Lung (tissue), 12 donors: Measurements from ENCODE around the gene DMWD. TPM values are rescaled to one million over a fixed set of nuclear protein-coding genes. Genes with fewer than 3 reads are reported as not detected.

Source experiments
- ATAC-seq: fragments of 200-7000 bp; cut with Tn5 transposase; one replicate; pipeline ENCODE4 v1.9.1; 2020; ENCODE audit warnings: moderate number of reproducible peaks; ENCODE audit not compliant: insufficient read depth, low FRiP score
- DNase-seq, 3 donors: peaks; one replicate each; pipeline ENCODE4 v3.0.0-alpha.2; 2013 to 2017
- H3K27ac ChIP-seq, 2 donors: one replicate each; pipeline ENCODE4 v1.5.1; 2013; ENCODE audit warnings: mild to moderate bottlenecking in 2 of 2, moderate library complexity in 2 of 2, control low read depth in 1 of 2, inconsistent platforms in 1 of 2, low read depth in 1 of 2, low read length in 1 of 2
- H3K27me3 ChIP-seq, 3 donors: one replicate each; pipeline ENCODE4 v1.5.1; 2013; ENCODE audit warnings: low read length in 2 of 3; ENCODE audit not compliant: control insufficient read depth in 3 of 3, insufficient read depth in 3 of 3
- H3K36me3 ChIP-seq, 4 donors: one replicate each; pipeline ENCODE4 v1.5.1; 2013; ENCODE audit warnings: low read length in 4 of 4, mild to moderate bottlenecking in 1 of 4, moderate library complexity in 1 of 4; ENCODE audit not compliant: control insufficient read depth in 4 of 4, insufficient read depth in 4 of 4
- H3K4me1 ChIP-seq, 5 donors: one replicate each; pipeline ENCODE4 v1.5.1; 2013; ENCODE audit warnings: low read length in 5 of 5, mild to moderate bottlenecking in 2 of 5, moderate library complexity in 1 of 5; ENCODE audit not compliant: control insufficient read depth in 5 of 5, insufficient read depth in 5 of 5
- H3K4me3 ChIP-seq: one replicate; pipeline ENCODE4 v1.5.1; 2013; ENCODE audit warnings: mild to moderate bottlenecking, control low read depth, moderate library complexity
- H3K9ac ChIP-seq, 2 donors: one replicate each; pipeline ENCODE4 v1.5.1; 2013; ENCODE audit warnings: low read length in 2 of 2, control low read depth in 1 of 2; ENCODE audit not compliant: insufficient read depth in 1 of 2
- H3K9me3 ChIP-seq, 4 donors: one replicate each; pipeline ENCODE4 v1.5.1; 2013; ENCODE audit warnings: low read length in 3 of 4, mild to moderate bottlenecking in 1 of 4, moderate library complexity in 1 of 4; ENCODE audit not compliant: control insufficient read depth in 4 of 4, insufficient read depth in 3 of 4
- WGBS, 2 donors: extraction: QIAGEN DNeasy Blood & Tissue Kit; methylation state at CpG; one replicate each; pipeline ENCODE4 v1.1.7; 2013; 5-methylcytosine and 5-hydroxymethylcytosine counted together
- polyA plus RNA-seq, 2 donors: library from polyadenylated mRNA; stranded (reverse); fragments of 200-250 nt; gene quantifications; one replicate each; pipeline ENCODE4 v1.2.1, GENCODE V29; 2013
- total RNA-seq, 2 donors: library from RNA; depleted of rRNA in 1 of 2; stranded (reverse); fragments of >200 nt in 1 of 2; gene quantifications; one replicate each; pipeline ENCODE4 v1.2.1, GENCODE V29; 2014 to 2021
- TF ChIP-seq, protein P1 (sequence below): IDR thresholded peaks from 2 replicates; pipeline ENCODE4 v1.5.1; 2012; ENCODE audit warnings: mild to moderate bottlenecking; ENCODE audit errors: control extremely low read depth, extremely low read depth
- donor health status: control.
- donor health status: control.
- donor health status: Bipolar disorder and iron deficiency.
- donor health status: healthy.
- donor health status: DM: yes; HTN: yes; CAD: no.

The DMWD gene
- total and polyA plus RNA-seq, 4 donors: 21.2 to 58.2 (median 26.9) TPM

DNA sequence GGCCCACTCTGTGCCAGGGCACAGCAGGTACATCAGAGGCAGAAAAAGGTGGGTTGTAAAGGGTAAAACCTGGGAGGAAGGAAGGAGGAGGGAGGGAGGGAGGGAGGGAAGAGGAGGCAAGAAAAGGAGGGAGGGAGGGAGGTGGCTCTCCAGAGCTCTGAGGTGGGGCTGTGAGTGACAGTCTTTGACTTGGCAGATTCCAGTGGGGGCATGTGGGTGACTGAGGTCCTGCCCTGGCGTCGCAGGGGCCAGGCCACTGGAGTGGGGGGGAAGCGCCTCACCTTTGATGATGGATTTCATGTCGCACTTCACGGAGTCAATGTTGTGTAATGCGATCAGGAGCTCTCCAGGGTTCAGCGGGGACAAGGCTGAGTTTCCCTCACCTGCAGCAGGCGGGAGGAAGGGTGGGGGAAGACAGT lies 28.5 kb upstream of the DMWD start:
- WGBS, 2 donors: 79 to 81% methylated on average over 8 of the region's 8 CpGs

GRCh38 chr19:45820413-45821102 lies 27.9 kb upstream of the DMWD start:
- H3K9ac ChIP-seq: no peak overlapping the region
- 79 to 86% methylated on average over 19 to 20 of the region's 20 CpGs for WGBS, 2 donors

More for the DNA sequence above, 28.5 kb upstream of the DMWD start:
- TF ChIP-seq, protein P1, sequence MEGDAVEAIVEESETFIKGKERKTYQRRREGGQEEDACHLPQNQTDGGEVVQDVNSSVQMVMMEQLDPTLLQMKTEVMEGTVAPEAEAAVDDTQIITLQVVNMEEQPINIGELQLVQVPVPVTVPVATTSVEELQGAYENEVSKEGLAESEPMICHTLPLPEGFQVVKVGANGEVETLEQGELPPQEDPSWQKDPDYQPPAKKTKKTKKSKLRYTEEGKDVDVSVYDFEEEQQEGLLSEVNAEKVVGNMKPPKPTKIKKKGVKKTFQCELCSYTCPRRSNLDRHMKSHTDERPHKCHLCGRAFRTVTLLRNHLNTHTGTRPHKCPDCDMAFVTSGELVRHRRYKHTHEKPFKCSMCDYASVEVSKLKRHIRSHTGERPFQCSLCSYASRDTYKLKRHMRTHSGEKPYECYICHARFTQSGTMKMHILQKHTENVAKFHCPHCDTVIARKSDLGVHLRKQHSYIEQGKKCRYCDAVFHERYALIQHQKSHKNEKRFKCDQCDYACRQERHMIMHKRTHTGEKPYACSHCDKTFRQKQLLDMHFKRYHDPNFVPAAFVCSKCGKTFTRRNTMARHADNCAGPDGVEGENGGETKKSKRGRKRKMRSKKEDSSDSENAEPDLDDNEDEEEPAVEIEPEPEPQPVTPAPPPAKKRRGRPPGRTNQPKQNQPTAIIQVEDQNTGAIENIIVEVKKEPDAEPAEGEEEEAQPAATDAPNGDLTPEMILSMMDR: no peak
- no peak for ATAC-seq
- no peak overlapping the region for H3K4me3 ChIP-seq
- H3K27ac ChIP-seq: no peak overlapping the region
- H3K36me3 ChIP-seq: peaks cover 10 to 67% (median 21%) of the 10 kb centered on the region in 4 donors
- H3K9ac ChIP-seq: no peak overlapping the region
- peaks cover 0 to 9% (median 0%) of the 10 kb centered on the region in 5 donors for H3K4me1 ChIP-seq
- no peaks in the 10 kb centered on the region for H3K27me3 ChIP-seq
- no peaks in the 10 kb centered on the region for H3K9me3 ChIP-seq
- no peak for DNase-seq

DNA sequence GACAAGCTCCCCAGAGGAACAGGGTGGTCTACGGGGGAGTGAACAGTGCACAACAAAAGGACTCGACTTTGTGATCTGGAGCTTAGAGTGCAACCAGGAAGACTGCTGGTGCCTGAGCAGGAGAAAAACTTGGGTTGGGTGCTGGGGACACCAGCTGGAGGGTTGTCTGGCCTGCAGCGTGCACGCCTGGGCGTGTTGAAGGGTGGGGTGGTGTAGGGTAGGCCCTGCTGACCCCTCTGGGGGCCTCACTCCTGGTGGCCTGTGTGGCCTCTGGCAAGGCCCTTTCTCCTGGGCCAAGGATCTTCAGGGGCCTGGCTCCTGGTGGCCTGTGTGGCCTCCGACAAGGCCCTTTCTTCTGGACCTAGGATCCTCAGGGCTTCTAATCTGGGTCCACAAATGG lies 27.1 kb upstream of the DMWD start:
- no peak for DNase-seq
- Histone ChIP-seq H3K4me3 (no peak overlapping the region), H3K36me3 (peaks cover 4 to 56% (median 15%) of the 10 kb centered on the region in 4 donors), H3K9me3 (no peaks in the 10 kb centered on the region), H3K27ac (no peak overlapping the region), H3K27me3 (no peaks in the 10 kb centered on the region), H3K4me1 (peaks cover 0 to 12% (median 0%) of the 10 kb centered on the region in 5 donors), H3K9ac (no peak overlapping the region)
- 94 to 95% methylated on average over 6 of the region's 6 CpGs for WGBS, 2 donors
- TF ChIP-seq, protein P1: no peak
- no peak for ATAC-seq

More at GRCh38 chr19:45820413-45821102, 27.9 kb upstream of the DMWD start:
- no peak for ATAC-seq
- no peak for DNase-seq
- Histone ChIP-seq H3K27ac (no peak overlapping the region), H3K36me3 (peaks cover 6 to 62% (median 18%) of the 10 kb centered on the region in 4 donors), H3K27me3 (no peaks in the 10 kb centered on the region), H3K4me3 (no peak overlapping the region), H3K4me1 (peaks cover 0 to 12% (median 0%) of the 10 kb centered on the region in 5 donors), H3K9me3 (no peaks in the 10 kb centered on the region)
- TF ChIP-seq, protein P1: no peak
